SHP77 treated with DMSO at 0.1 percent for 48 hours (cell line): ENCODE data around the gene CDH13.

Experiments
- DNase-seq: peaks from one replicate; lab custom pipeline; 2025; lab: John Stamatoyannopoulos, UW

Gene CDH13

DNA sequence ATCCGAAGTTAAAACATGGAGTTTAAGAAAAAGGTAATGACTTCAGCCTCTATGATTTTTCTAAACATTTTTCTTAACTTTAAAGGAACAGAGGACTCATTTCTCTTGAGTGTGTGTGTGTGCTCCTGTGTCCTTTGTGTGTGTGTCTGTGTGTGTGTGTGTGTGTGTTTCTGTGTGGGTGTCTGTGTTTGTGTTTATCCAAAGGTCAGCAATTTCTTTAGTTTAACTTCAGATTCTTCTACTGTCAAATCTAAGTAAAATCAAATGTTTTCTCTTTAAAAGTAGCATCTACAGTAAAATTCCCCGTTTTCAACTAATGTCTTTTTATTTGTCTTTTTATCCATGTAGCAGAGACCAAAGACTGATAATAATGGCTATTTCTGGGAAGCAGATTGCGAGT is 1212.8 kb downstream of the CDH13 start:
- no peak for DNase-seq

DNA sequence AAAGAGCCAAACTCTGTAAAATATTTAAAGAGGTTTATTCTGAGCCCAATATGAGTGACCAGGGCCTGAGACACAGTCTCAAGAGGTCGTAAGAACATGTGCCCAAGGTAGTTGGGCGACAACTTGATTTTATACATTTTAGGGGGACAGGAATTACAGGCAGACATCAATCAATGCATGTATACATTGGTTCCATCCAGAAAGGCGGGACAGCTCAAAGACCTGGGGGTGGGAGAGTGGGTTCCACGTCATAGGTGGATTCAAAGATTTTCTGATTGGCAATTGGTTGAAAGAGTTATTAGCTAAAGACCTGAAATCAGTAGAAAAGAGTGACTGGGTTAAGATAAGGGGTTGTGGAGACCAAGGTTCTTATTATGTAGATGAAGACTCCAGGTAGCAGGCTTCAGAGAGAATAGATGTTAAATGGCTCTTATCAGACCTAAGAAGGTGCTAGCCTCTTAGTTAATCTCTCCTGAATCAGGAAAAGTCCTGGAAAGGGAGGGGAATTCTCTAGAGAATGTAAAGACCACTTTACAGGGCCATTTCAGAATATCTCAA is 1213.4 kb downstream of the CDH13 start:
- no peak for DNase-seq

DNA sequence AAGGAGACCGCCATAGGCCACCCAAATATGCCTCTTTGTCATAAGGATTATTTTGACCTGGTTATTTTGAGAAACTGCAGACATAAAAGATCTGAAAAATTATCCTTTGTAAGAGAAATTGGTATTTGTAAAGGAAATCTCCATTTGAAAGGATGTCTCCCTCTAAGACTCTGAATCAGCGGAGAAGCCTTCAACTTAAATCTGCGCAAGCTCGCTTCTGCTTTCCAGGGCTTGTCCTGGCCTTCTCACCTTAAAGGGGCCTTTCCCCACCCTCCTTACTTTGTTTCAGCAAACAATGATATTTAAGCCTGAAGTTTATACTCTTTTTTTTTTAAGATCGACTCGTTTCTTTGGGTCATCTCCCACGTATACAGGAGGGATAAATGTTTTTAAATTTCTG is 1215.5 kb downstream of the CDH13 start:
- DNase-seq: no peak

DNA sequence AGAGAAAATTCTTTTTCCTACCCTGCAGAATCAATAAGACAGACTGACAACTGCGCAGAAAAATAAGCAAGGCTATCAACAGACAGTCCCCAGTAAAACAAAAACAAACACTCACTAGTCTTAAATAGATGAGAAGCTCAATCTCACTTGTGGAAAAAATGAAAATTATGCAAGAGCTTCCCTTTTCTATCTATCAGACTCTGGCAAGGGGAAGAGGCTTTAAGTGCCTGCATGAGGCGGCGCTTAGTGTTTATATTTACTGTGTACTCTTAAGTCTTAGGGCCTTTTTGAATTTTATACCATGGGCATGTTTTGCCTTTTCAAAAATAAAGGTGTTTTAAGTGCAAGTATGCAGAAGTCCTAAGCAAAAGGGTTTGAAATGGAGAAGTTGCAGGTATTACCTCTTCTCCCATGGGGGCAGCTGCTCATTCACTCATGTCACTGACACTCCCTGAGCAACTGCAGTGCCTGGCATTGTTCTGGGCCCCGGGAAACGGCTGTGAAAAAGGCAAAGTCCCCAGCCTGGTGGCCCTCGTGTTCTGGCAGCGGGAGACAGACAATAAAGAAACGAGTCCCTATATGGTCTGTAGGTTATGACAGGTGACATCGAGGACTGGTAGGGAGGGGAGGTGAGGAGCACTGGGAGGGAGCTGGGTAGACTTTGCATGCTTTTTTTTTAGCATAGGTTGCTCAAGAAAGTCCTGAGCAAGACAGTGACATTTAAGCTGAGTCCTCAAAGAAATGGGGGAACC is 1216.2 kb downstream of the CDH13 start:
- no peak for DNase-seq

DNA sequence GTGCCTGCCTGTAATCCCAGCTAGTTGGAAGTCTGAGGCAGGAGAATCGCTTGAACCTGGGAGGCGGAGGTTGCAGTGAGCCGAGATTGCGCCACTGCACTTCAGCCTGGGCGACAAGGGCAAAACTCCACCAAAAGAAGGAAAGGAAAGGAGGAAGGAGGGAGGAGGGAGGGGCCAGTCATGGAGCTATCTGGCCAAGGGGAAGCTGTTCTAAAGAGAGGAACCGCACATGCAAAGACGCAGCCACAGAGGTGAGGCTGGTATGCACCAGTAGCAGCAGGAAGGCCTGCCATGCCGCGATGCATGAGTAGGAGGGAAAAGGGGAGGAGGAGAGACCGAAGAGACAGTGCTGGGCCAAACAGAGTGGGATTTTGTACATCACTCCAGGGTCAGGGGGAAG is 1216.9 kb downstream of the CDH13 start:
- no peak for DNase-seq

DNA sequence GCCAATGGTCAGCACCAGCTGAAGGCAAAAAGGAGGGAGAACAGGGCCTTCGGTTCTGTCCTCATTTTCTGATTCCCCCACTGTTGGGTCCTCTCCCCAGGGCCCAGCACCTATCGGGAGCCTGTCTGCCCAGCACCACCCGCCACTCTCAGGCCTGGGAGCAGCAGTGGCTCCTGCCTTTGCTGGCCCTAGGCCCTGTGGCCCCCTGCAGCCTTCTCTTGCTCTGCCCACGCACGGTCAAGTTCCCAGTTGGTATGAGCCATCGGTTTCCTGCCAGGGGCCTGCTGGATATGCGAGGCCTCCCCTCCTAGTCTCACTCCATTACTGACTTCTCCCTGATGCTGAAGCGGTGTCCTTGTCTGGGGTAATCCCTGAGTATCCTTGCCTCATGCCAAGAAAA is 1218.5 kb downstream of the CDH13 start:
- no peak for DNase-seq

DNA sequence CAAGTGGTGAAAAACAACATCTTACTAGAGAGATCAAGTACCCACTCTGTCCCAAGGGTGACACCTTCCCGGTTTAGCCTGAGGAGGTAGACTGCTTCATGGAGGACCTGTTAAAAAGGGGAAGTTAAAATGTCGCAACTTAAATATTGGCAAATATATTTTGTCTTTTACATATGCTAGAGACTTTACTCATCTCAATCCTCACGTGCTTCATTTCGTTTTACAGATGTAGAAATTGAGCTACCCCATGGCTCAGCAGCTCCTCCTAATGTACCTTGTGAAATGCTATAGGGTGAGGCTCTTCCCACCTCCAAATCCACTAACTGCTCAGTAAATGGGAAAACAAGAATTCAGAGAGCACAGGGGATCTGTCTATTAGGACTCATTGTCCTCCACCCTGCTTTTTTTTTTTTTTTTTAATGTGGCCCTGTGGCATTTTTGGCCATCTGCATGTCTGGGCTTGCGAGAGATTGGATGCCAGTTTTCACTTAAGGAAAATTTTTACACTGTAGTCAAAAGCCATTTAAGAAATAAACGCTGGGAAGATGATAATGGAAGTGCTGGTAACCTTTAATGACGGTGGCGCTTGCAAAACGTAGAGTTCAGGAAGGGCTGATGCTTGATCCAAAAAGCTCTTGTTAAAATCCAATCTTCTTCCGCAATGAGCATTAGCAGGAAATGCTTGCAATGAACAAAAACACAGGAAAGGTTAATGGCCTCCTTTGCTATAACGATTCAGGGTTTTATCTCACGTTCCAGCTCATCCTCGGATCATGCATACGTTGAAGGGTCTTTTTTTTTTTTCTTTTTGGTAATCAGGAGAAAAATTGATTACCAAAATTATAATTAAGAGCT is 1220.8 kb downstream of the CDH13 start:
- no peak for DNase-seq

DNA sequence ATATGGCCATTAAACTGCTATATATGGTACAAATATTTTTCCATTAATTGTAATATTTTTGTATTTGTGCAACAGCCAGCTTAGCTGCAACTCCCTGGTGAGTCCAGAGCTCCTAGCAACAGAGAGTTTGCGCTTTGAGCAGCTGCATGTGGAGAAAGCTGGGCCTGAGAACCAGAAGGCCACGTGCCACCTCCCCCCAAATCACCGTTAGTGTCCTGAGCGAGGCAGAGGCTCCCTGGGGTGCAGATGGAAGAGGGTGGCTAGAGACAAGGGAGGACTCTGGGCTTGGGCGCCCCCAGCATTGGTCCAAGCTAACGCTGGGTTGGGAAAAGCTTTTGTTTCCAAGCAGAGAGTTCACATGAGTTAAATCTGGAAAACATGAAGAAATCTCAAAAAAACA is 1222.7 kb downstream of the CDH13 start:
- no peak for DNase-seq
